Esophagus muscularis mucosa (tissue), 3 donors: ENCODE results near the gene SLC51B.

ENCODE experiments used
- CTCF ChIP-seq, 3 experiments: fragments of 200-600 bp in 2 of 3; fragments of 450-650 bp in 1 of 3; sonication (generic) in 2 of 3; IDR thresholded peaks; one replicate each; pipeline ENCODE4 v1.5.1; 2017 to 2019; ENCODE audit warnings: antibody characterized with exemption in 3 of 3, mild to moderate bottlenecking in 2 of 3, moderate library complexity in 1 of 3
- POLR2AphosphoS5 ChIP-seq, 2 donors: sonication (generic); formaldehyde crosslinking; IDR thresholded peaks; one replicate each; pipeline ENCODE4 v1.6.1; 2017; ENCODE audit warnings: antibody characterized with exemption in 2 of 2

DNA sequence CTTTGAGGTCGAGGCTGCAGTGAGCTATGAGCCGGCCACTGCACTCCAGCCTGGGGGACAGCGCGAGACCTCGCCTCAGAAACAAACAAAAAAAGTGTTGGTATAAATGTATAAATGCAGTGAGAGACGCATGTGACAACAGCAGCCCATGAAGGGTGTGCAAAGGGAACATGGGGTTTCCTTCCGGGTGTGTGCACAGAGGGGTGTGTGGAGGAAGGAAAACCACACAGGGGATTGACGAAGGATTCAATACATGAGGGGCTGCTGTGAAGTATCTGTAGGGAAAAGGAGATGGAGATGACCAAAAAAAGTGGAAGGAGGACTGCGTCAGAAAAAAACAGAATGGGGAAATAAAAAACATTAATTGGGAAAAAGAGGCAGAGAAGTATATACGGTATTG lies 16.8 kb upstream of the SLC51B start:
- TF ChIP-seq POLR2AphosphoS5 (IDR thresholded peaks at IDR 0.05) (no peak), CTCF (IDR thresholded peaks at IDR 0.05) (no peak)
